Measurements from ENCODE around the gene TTC3.
A peak's percentile ranks its signal among the peaks of the same experiment; 100 is the strongest.

TTC3 gene

GRCh38 chr21:37153935-37154350, 80.9 kb downstream of the TTC3 start:
- peak; percentile 69 for DNase-seq (ENCODE audit: low read depth)
- no peak for TF ChIP-seq CTCF (conservative IDR thresholded peaks at IDR 0.05; ENCODE audit: low read depth, low read length)
- no peak overlapping the region for H3K4me3 ChIP-seq (ENCODE audit: low read length)

- no peak overlapping the region for H3K4me3 ChIP-seq (ENCODE audit: low read length)
- DNase-seq (ENCODE audit: low read depth), result no peak
- peak; percentile 23 for TF ChIP-seq CTCF (conservative IDR thresholded peaks at IDR 0.05; ENCODE audit: low read depth, low read length)
These were observed 82.1 kb downstream of the TTC3 start for GRCh38 chr21:37155186-37155585.

- TF ChIP-seq CTCF (conservative IDR thresholded peaks at IDR 0.05; ENCODE audit: low read depth, low read length), result no peak
- no peak for DNase-seq (ENCODE audit: low read depth)
- H3K4me3 ChIP-seq (ENCODE audit: low read length), result no peak overlapping the region
These were observed 84.9 kb downstream of the TTC3 start for GRCh38 chr21:37157938-37158337.

DNA sequence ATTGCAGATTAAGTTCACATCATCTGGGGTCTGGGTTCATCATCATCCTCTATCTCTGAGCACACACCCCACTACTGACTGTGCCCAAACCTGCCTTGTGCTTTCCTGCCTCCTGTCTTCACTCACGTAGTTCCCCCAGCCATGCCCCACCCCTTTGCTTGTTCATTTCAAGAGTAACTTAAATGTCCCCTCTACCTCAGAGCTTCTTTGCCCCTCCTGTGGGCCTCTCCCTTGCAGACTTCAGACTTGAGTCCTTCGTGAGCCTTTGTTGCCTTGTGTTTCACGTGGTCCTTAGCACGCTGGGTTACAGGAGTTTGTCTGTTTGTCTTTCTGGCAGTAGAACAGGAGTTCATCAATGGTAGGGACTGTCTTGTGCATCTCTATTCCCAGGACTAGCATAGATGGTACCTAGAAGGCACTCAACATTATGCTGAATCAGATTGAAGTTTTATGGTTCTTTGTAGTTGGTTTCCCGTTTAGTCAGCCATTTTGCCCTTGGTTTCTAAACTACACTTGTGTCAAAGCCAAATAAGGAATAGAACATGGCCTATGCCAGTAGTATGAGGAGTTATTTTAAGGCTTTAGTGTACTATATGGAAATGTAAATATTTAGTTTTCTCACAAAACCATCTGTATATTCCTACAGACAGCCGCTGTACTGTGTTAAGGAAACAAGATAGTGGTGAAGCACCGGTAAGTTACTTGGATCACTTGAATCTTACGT, 86.2 kb downstream of the TTC3 start:
- no peak for TF ChIP-seq CTCF (conservative IDR thresholded peaks at IDR 0.05; ENCODE audit: low read depth, low read length)
- no peak overlapping the region for H3K4me3 ChIP-seq (ENCODE audit: low read length)
- DNase-seq (ENCODE audit: low read depth), result no peak

- DNase-seq (ENCODE audit: low read depth), result no peak
- H3K4me3 ChIP-seq (ENCODE audit: low read length), result no peak overlapping the region
- TF ChIP-seq CTCF (conservative IDR thresholded peaks at IDR 0.05; ENCODE audit: low read depth, low read length), result no peak
These were observed 86.9 kb downstream of the TTC3 start for GRCh38 chr21:37159949-37160348.

GRCh38 chr21:37164742-37165141, 91.7 kb downstream of the TTC3 start:
- no peak overlapping the region for H3K4me3 ChIP-seq (ENCODE audit: low read length)
- no peak for TF ChIP-seq CTCF (conservative IDR thresholded peaks at IDR 0.05; ENCODE audit: low read depth, low read length)
- no peak for DNase-seq (ENCODE audit: low read depth)

DNA sequence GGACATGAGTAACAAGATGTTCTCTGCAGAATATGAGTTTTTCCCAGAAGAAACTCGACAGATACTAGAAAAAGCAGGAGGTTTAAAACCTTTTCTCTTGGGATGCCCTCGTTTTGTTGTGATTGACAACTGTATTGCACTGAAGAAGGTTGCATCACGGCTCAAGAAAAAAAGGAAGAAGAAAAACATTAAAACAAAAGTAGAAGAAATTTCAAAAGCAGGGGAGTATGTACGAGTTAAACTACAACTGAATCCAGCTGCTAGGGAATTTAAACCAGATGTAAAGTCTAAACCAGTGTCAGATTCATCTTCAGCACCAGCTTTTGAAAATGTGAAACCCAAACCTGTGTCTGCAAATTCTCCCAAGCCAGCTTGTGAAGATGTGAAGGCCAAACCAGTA, 92.5 kb downstream of the TTC3 start:
- no peak overlapping the region for H3K4me3 ChIP-seq (ENCODE audit: low read length)
- no peak for TF ChIP-seq CTCF (conservative IDR thresholded peaks at IDR 0.05; ENCODE audit: low read depth, low read length)
- no peak for DNase-seq (ENCODE audit: low read depth)
